SIG-M5 treated with dmso at 0.1 percent for 504 hours (cell line): Measurements from ENCODE around the gene ANKS1B.

Source experiments
- DNase-seq: peaks from one replicate; lab custom pipeline; 2025; ENCODE audit not compliant: unreplicated experiment; lab: John Stamatoyannopoulos, UW

Gene ANKS1B

GRCh38 chr12:98748463-98748862 lies 1236.3 kb downstream of the ANKS1B start:
- DNase-seq, result no peak

- DNase-seq, result no peak
Observed at GRCh38 chr12:98745578-98746391, 1239.0 kb downstream of the ANKS1B start.

- no peak for DNase-seq
Observed at GRCh38 chr12:98744680-98745079, 1240.1 kb downstream of the ANKS1B start.

- peak; percentile 65 for DNase-seq
Observed at GRCh38 chr12:98743362-98743953, 1241.3 kb downstream of the ANKS1B start.

GRCh38 chr12:98741556-98742265 lies 1243.0 kb downstream of the ANKS1B start:
- DNase-seq, result no peak

GRCh38 chr12:98741196-98741555 lies 1243.6 kb downstream of the ANKS1B start:
- no peak for DNase-seq

GRCh38 chr12:98740751-98741150 lies 1244.0 kb downstream of the ANKS1B start:
- DNase-seq, result no peak

GRCh38 chr12:98738539-98738938 lies 1246.2 kb downstream of the ANKS1B start:
- DNase-seq, result no peak

GRCh38 chr12:98738002-98738401 lies 1246.7 kb downstream of the ANKS1B start:
- DNase-seq, result no peak

GRCh38 chr12:98737322-98737712 lies 1247.4 kb downstream of the ANKS1B start:
- DNase-seq, result no peak

- no peak for DNase-seq
Observed at GRCh38 chr12:98736352-98737321, 1248.1 kb downstream of the ANKS1B start.

GRCh38 chr12:98735821-98736220 lies 1248.9 kb downstream of the ANKS1B start:
- no peak for DNase-seq

- DNase-seq, result no peak
Observed at GRCh38 chr12:98733667-98734350, 1250.9 kb downstream of the ANKS1B start.

GRCh38 chr12:98730412-98730811 lies 1254.3 kb downstream of the ANKS1B start:
- DNase-seq, result no peak

GRCh38 chr12:98727196-98727595 lies 1257.5 kb downstream of the ANKS1B start:
- DNase-seq, result peak; percentile 55

- DNase-seq, result peak; percentile 58
Observed at GRCh38 chr12:98725476-98726247, 1259.1 kb downstream of the ANKS1B start.

- DNase-seq, result no peak
Observed at GRCh38 chr12:98724384-98725155, 1260.2 kb downstream of the ANKS1B start.

- no peak for DNase-seq
Observed at GRCh38 chr12:98721204-98721702, 1263.5 kb downstream of the ANKS1B start.
